NCI-H1092 treated with DMSO at 0.1 percent for 48 hours (cell line): ENCODE data around the gene CCDC30.
"Not testable (repeated sequence)": the region's sequence is repeated elsewhere in the genome, so short reads cannot be mapped to it uniquely, and the experiment has no call there.

Experiments
- DNase-seq: peaks from one replicate; lab custom pipeline; 2025; lab: John Stamatoyannopoulos, UW

Gene CCDC30

GRCh38 chr1:42657981-42658876, 195.1 kb downstream of the CCDC30 start, which contains the start of gene PPIH:
TSS of gene PPIH (plus strand) at chr1:42658423. CDS start at chr1:42658447, 24 bp downstream.
- DNase-seq = peak; percentile 96

- no peak for DNase-seq
Observed at GRCh38 chr1:42658877-42659337, 195.8 kb downstream of the CCDC30 start.

GRCh38 chr1:42660907-42661500, 197.9 kb downstream of the CCDC30 start:
- DNase-seq = no peak

- no peak for DNase-seq
Observed at GRCh38 chr1:42669936-42670335, 206.8 kb downstream of the CCDC30 start.

GRCh38 chr1:42670425-42670824, 207.3 kb downstream of the CCDC30 start:
- no peak for DNase-seq

- no peak for DNase-seq
Observed at GRCh38 chr1:42674214-42674613, 211.1 kb downstream of the CCDC30 start.

GRCh38 chr1:42674682-42675081, 211.6 kb downstream of the CCDC30 start:
- no peak for DNase-seq

GRCh38 chr1:42675467-42675866, 212.4 kb downstream of the CCDC30 start:
- no peak for DNase-seq

GRCh38 chr1:42676534-42677087, 213.5 kb downstream of the CCDC30 start:
- no peak for DNase-seq

- DNase-seq = no peak
Observed at GRCh38 chr1:42679364-42679983, 216.4 kb downstream of the CCDC30 start.

GRCh38 chr1:42680055-42680454, 217.0 kb downstream of the CCDC30 start:
- DNase-seq = no peak

GRCh38 chr1:42680921-42681683, 218.0 kb downstream of the CCDC30 start:
- peak; percentile 78 for DNase-seq

- DNase-seq = peak; percentile 100
Observed at GRCh38 chr1:42681741-42682483, 218.8 kb downstream of the CCDC30 start, which contains the start of gene YBX1. TSS of gene YBX1 (plus strand) at chr1:42682418. CDS start at chr1:42682566, 148 bp downstream.

GRCh38 chr1:42682484-42682738, 219.3 kb downstream of the CCDC30 start:
- DNase-seq = not testable (repeated sequence)

GRCh38 chr1:42682739-42683531, 219.8 kb downstream of the CCDC30 start:
- peak; percentile 41 for DNase-seq

- DNase-seq = no peak
Observed at GRCh38 chr1:42684139-42684538, 221.1 kb downstream of the CCDC30 start.

- no peak for DNase-seq
Observed at GRCh38 chr1:42686418-42686817, 223.3 kb downstream of the CCDC30 start.

- DNase-seq = no peak
Observed at GRCh38 chr1:42689912-42690311, 226.8 kb downstream of the CCDC30 start.

GRCh38 chr1:42690477-42691156, 227.5 kb downstream of the CCDC30 start:
- no peak for DNase-seq

- DNase-seq = no peak
Observed at GRCh38 chr1:42691157-42691498, 228.0 kb downstream of the CCDC30 start.
